Measurements from ENCODE around the gene SLC8A2.

SLC8A2 gene

DNA sequence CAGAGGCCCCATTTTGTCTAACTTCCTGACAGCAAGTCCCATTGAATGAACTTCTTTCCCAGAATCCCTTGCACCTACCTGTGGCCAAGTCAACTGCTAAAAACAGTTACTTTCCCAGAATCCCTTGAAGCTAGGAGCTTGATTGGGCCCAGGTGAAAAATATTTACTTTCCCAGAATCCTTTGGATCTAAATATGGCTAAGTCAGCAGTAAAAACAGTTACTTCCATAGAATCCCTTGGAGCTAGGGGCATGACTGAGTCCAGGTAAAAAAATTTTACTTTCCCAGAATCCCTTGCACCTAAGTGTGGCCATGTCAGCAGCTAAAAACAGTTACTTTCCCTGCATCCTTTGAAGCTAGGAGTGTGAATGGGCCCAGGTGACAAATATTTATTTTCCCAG, 39.2 kb downstream of the SLC8A2 start:
- no peak for DNase-seq (ENCODE audit: low read depth in 2 of 3, low spot score in 1 of 3)

GRCh38 chr19:47432091-47432490, 39.6 kb downstream of the SLC8A2 start:
- no peak for DNase-seq (ENCODE audit: low read depth in 2 of 3, low spot score in 1 of 3)

DNA sequence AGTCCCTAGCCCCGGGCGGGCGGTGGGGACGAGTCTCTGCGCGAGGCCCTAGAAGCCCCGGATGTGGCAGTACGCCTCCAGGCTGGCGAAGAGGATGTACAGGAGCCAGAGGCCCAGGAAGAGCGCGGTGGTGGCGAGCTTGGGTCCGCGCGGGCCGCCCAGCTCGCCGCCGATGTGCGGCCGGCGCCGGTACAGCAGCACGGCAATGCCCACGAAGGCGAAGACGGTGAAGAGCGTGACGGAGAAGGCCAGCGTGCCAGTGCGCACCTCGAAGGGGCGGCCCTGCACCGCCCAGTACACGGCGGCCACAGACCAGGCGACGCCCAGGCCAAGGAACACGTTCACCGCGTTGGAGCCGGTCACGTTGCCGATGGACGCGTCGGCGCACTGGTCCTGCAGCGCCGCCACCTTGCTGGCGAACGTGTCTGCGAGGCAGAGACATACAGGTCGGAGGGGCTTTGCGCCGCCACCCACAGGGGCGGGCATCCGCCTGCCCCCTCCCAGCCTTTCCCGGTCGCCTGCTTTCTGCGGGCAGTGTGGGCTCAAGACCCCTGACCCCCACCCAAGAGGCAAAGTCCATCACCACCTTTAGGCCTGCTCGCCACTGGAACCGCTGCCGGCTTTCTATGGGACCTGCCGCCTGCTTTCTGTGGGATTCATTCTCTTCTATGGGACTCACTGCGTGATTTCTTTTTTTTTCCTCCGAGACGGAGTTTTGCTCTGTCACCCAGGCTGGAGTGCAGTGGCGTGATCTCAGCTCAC, 41.5 kb downstream of the SLC8A2 start:
- peak in 1 of 3 donors; percentile 19 for DNase-seq (ENCODE audit: low read depth in 2 of 3, low spot score in 1 of 3)

GRCh38 chr19:47429140-47429793, 42.4 kb downstream of the SLC8A2 start:
- no peak for DNase-seq (ENCODE audit: low read depth in 2 of 3, low spot score in 1 of 3)

DNA sequence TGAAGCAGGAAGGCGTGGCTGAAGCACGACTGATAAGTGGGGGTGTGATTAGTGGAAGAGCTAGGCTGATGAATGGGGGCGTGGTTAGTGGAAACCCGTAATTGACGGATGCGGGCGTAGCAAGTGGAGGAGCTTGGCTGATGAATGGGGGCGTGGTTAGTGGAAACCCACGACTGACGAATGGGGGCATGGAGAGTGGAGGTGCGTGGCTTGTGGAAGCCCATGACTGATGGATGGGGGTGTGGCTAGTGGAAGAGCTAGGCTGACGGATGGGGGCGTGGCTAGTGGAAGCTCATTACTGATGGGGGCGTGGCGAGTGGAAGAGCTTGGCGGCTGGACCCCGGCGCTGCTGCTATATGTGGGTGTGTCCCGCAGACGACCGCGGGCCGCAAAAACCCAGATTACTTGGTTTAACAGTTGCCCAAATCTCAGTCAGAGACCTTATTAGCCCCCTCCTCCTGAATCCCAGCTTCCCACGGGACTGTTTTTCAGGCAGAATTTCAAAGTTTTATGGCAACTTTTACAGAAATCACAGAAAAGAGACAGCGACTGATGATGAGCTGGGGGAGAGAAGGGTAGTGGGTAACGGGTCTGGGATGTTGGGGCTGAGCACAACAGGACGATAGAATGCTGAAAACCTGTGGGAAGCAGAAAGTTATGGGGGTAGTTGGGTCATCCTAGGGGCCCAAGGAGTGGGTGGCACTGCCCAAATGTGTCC, 43.4 kb downstream of the SLC8A2 start:
- peak; percentile 83 to 87 (median 84) for DNase-seq (ENCODE audit: low read depth in 2 of 3, low spot score in 1 of 3)

GRCh38 chr19:47427241-47428176, 44.2 kb downstream of the SLC8A2 start:
- DNase-seq (ENCODE audit: low read depth in 2 of 3, low spot score in 1 of 3), result peak; percentile 55 to 82 (median 59)

- DNase-seq (ENCODE audit: low read depth in 2 of 3, low spot score in 1 of 3), result no peak
Measured at GRCh38 chr19:47423203-47423882, 48.4 kb downstream of the SLC8A2 start.

DNA sequence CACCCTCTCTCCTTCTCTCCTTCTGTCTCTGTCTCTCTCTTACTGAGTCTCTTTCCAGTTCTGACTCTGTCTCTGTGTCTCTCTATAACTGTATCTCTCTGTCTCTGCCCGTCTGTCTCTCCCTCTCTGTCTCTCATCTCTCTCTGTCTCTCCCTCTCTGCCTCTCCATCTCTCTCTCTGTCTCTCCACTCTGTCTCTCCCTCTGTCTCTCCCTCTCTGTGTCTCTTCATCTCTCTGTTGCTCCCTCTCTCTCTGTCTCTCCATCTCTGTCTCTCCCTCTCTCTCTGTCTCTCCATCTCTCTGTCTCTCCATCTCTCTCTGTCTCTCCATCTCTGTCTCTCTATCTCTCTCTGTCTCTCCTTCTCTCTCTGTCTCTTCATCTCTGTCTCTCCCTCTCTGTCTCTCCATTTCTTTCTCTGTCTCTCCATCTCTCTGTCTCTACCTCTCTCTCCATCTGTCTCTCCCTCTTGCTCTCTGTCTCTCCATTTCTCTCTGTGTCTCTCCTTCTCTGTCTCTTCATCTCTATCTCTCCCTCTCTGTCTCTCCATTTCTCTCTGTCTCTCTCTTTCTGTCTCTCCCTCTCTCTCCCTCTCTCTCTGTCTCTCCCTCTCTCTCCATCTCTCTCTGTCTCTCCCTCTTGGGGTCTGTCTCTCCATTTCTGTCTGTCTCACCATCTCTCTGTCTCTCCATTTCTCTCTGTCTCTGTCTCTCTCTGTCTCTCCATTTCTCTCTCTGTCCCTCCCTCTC, 49.1 kb downstream of the SLC8A2 start:
- DNase-seq (ENCODE audit: low read depth in 2 of 3, low spot score in 1 of 3), result no peak

DNA sequence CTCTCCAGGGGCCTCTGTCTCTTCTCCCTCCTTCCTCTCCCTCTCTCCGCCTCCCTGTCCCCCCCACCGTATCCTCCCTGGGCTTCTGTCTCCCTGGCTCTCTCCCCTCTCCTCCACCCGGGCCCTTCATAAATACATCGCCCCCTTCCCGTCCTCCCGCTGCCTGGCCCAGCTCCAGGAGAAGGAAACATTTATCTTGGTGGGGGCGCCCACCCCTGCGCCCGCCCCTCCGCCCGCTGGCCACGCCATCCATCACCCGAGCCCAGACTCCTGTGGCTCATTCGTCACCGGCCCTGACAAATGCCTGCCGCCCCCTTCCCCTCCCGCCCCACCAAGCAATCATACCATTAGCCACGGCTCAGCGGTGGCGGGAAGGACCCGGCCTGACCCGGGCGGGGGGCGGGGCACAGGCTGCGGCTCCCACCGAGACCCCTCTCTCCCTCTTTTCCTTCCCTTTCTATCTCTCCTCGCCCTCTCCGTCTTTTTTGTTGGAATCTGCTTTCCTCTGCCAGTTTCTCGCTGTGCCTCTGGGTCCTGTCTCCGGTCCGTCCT, 49.8 kb downstream of the SLC8A2 start:
- no peak for DNase-seq (ENCODE audit: low read depth in 2 of 3, low spot score in 1 of 3)

DNA sequence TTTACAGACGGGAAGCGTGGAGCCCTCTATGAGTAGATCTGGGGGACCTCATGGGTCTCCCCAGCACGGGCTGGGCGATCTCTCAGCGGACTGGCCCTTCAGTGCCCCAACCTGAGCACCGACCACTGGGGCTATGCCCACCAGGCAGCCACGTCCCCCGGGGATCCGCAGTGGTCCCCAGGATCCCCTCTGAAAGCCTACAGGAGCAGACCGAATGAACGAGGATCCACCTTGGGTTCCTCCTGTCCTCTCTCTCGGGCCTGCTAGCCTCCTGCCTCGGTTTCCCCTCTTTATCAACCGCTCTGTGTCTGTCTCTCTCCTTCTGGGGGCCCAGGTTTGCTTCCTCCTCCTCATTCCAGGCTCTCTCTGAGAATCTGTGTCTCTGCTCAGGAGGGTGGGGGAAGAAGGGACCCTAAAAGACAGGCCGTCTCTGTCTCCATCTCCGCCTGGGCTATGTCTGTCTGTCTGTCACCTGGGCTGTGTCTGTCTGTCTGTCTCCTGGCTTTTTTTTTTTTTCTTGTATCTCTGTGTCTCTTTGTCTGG, 50.4 kb downstream of the SLC8A2 start:
- no peak for DNase-seq (ENCODE audit: low read depth in 2 of 3, low spot score in 1 of 3)

GRCh38 chr19:47419789-47420188, 51.9 kb downstream of the SLC8A2 start:
- DNase-seq (ENCODE audit: low read depth in 2 of 3, low spot score in 1 of 3), result no peak

GRCh38 chr19:47419030-47419783, 52.5 kb downstream of the SLC8A2 start, which contains the start of gene MEIS3:
Gene MEIS3 (minus strand): TSS chr19:47419527. CDS start chr19:47419081, 446 bp downstream.
- no peak for DNase-seq (ENCODE audit: low read depth in 2 of 3, low spot score in 1 of 3)

- no peak for DNase-seq (ENCODE audit: low read depth in 2 of 3, low spot score in 1 of 3)
Measured at GRCh38 chr19:47418692-47419029, 53.0 kb downstream of the SLC8A2 start.

DNA sequence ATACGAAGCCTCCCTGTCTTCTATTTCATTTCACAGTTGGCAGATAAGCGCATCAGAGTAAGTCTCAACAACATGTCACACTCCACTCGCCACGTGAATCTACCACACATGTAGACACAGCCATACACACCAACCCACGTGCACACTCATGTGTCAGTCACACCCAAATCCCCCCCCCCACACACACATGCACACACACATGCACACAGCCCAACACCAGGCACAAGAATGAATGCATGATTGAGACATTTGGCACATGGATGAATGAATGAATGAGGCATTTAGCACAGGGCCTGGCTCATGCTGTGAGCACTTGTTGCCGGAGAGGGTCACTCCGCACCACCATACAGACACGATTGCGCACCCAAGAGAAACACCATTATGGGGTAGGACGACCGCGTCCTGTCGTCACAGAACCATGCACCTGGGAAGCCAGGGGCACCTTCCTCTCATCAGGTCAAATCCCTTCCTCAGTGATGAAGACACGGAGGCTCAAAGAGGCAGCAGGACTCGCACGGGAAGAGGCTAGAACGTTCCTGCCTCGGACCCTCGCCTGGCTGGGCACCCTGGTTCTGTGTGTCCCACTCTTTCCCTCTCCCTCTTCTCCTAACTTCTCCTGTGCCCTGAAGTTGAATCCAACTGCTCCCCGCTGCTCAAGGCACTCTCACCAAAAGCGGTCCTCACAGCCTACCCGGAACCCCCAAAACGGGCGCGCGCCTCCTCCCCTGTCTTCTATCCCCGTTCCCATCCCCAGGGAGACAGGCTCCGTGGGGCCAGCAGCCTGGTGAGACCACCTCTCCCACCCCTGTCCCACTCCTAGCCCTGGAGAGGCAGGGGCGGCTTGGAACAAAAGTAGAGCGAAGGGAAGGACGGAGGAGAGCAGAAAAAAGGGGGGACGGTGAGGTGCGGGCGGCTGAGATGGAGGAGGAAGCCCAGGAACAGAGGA, 53.7 kb downstream of the SLC8A2 start:
- DNase-seq (ENCODE audit: low read depth in 2 of 3, low spot score in 1 of 3), result no peak

DNA sequence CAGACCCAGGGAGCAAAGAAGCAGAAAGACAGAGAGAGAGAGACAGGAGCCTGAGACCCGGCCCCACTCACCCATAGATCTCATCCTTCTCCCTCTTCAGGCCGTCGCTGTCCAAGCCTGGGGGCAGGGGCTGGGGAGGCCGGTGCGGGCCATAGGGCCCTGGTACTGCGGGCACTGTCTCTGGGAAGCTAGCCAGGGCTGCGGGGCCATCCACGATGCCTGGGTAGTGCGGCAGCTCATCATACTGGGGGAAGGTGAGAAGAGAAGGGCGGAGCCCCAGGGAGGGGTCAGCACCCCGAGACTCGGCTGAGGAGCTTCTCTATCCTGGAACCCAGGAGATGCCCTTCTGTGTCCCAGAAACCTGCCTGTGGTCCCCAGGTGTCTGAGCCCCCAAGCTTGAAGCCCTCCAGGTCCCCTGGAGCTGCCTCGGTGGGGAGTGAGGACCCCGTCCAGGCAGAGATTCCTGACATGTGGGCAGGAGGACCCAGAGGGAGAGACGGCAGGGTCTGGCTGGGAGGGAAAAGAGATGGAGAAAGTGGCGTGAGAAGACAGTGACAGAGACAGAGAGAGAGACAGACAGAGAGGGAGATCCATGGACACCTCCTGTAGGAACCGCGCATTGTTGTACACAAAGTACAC, 54.5 kb downstream of the SLC8A2 start:
- DNase-seq (ENCODE audit: low read depth in 2 of 3, low spot score in 1 of 3), result no peak

DNA sequence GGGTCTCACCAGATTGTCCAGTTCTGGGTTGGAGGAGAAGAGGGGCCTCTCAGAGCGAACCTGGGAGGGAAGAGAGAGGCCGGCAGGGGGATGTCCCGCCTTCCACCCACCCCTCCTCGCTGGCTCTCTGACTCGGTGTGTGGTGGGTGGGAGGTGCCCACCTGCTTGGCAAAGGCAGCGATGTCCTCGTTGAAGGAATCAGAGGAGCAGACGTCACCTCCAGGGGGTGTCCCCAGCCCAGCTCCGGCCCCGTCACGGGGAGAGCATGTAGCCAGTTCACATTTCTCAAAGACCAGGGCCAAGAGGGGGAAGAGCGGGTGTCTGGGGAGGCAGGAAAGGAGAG, 55.1 kb downstream of the SLC8A2 start:
- no peak for DNase-seq (ENCODE audit: low read depth in 2 of 3, low spot score in 1 of 3)

Data from stimulated activated CD4-positive, alpha-beta T cell treated with anti-CD3 and anti-CD28 coated beads, Interleukin-12 subunit alpha, Interleukin-12 subunit beta, amount 100 ng/mL, for 48 hours (primary cell).